Measurements from ENCODE around the gene TBC1D20.

Gene TBC1D20

GRCh38 chr20:437787-438486 lies 24.4 kb downstream of the TBC1D20 start:
- no peak for DNase-seq (ENCODE audit: low spot score)

GRCh38 chr20:436476-436875 lies 25.9 kb downstream of the TBC1D20 start:
- no peak for DNase-seq (ENCODE audit: low spot score)

- no peak for DNase-seq (ENCODE audit: low spot score)
These were observed 26.8 kb downstream of the TBC1D20 start for GRCh38 chr20:435558-435957.

- peak; percentile 37 for DNase-seq (ENCODE audit: low spot score)
These were observed 27.5 kb downstream of the TBC1D20 start for GRCh38 chr20:434661-435419.

GRCh38 chr20:434221-434620 lies 28.1 kb downstream of the TBC1D20 start:
- peak; percentile 74 for DNase-seq (ENCODE audit: low spot score)

GRCh38 chr20:433300-433975 lies 28.9 kb downstream of the TBC1D20 start:
- no peak for DNase-seq (ENCODE audit: low spot score)

- no peak for DNase-seq (ENCODE audit: low spot score)
These were observed 29.5 kb downstream of the TBC1D20 start for GRCh38 chr20:432677-433299.

- no peak for DNase-seq (ENCODE audit: low spot score)
These were observed 30.1 kb downstream of the TBC1D20 start for GRCh38 chr20:432208-432607.

- DNase-seq (ENCODE audit: low spot score): peak; percentile 79
These were observed 31.1 kb downstream of the TBC1D20 start for GRCh38 chr20:431012-431904.

GRCh38 chr20:430091-430999 lies 32.0 kb downstream of the TBC1D20 start:
- DNase-seq (ENCODE audit: low spot score): no peak

- DNase-seq (ENCODE audit: low spot score): peak; percentile 68
These were observed 33.6 kb downstream of the TBC1D20 start for GRCh38 chr20:428658-429200.

GRCh38 chr20:427849-428657 lies 34.3 kb downstream of the TBC1D20 start:
- no peak for DNase-seq (ENCODE audit: low spot score)

GRCh38 chr20:427401-427800 lies 34.9 kb downstream of the TBC1D20 start:
- DNase-seq (ENCODE audit: low spot score): no peak

GRCh38 chr20:426566-426965 lies 35.8 kb downstream of the TBC1D20 start:
- DNase-seq (ENCODE audit: low spot score): no peak

GRCh38 chr20:421685-422250 lies 40.6 kb downstream of the TBC1D20 start:
- DNase-seq (ENCODE audit: low spot score): no peak

GRCh38 chr20:420721-421574 lies 41.4 kb downstream of the TBC1D20 start:
- DNase-seq (ENCODE audit: low spot score): peak; percentile 87

GRCh38 chr20:420166-420620 lies 42.1 kb downstream of the TBC1D20 start:
- no peak for DNase-seq (ENCODE audit: low spot score)

All from iPS-NIHi11 (cell line).